Measurements from ENCODE around the gene PLCH2.

DNA sequence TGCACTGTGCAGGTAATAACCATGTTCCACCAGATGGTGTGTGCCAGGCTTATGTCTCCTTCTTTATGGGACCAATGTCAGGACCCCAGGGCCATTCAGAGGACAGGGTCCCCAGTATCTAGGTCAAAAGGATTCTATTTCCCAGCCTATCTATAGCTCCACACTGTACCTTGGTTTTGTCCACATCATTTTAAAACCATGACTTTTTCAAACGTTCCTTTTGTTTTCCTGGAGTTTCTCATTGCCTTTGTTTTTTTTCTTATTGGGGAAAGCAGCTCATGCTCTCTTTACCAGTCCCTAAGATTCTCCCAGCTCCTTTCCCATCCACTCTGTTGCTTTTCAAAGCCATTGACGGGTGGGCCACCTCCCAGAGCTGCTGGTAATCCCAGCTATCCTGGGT lies 12.6 kb downstream of the PLCH2 start:
- TF ChIP-seq, protein P1, sequence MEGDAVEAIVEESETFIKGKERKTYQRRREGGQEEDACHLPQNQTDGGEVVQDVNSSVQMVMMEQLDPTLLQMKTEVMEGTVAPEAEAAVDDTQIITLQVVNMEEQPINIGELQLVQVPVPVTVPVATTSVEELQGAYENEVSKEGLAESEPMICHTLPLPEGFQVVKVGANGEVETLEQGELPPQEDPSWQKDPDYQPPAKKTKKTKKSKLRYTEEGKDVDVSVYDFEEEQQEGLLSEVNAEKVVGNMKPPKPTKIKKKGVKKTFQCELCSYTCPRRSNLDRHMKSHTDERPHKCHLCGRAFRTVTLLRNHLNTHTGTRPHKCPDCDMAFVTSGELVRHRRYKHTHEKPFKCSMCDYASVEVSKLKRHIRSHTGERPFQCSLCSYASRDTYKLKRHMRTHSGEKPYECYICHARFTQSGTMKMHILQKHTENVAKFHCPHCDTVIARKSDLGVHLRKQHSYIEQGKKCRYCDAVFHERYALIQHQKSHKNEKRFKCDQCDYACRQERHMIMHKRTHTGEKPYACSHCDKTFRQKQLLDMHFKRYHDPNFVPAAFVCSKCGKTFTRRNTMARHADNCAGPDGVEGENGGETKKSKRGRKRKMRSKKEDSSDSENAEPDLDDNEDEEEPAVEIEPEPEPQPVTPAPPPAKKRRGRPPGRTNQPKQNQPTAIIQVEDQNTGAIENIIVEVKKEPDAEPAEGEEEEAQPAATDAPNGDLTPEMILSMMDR (IDR thresholded peaks at IDR 0.05; ENCODE audit: borderline replicate concordance, extremely low read depth, low read length, poor library complexity, severe bottlenecking), result no peak
- no peak for TF ChIP-seq EZH2 (IDR thresholded peaks at IDR 0.05; ENCODE audit: borderline replicate concordance, low read depth, low read length, severe bottlenecking)

All from DND-41 (cell line).